ENCODE results near the gene MAEL. TPM values are rescaled to one million over a fixed set of nuclear protein-coding genes. Genes with fewer than 3 reads are reported as not detected.

MAEL gene
- total and polyA plus RNA-seq, 2 of the 13 experiments (the other 11 are each of a cell fraction or from before 2014, with no cell fraction given): not detected

DNA sequence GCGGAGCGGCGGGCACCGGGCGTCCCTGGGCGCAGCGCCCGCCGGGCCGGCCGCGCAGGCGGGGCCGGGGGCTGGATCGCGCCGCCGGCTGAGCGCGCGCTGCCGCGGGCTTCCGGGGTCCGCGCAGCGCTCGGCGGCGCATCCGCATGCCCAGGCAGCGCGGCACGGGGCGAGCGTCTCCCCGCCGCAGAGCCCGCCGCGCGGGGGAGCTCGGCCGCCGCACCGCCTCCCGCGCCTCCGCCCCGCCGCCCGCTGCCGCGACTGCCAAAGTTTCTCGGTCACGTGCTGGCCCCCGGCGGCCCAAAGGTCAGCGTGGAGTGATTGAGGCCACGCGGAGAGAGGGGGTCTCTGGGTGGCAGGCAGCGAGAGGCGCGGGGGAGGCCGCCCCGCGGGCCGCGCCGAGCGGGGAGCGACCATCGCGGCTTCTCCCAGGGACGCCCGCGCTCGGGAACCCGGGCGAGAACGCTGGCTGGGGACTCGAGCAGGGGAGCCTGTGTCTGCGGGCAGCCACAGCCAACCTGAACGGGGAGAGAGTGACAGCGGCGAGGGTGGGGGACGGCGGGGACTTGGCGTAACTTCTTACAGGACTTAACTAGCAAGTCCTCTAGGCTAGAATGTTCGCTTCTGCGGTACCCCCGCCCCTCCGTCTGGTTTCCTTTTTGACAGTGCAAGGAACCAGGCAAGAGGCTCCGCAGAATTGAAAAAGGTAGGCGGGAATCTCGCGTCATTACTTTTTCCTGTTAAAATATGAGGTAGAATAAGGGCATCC, 13.5 kb upstream of the MAEL start, which contains the start of gene ILDR2 (continued):
- TF ChIP-seq ZNF687 (CRISPR knock-in tag; IDR thresholded peaks at IDR 0.05) (peak; percentile 66), FOXC1 (CRISPR knock-in tag; IDR thresholded peaks at IDR 0.05; ENCODE audit: borderline replicate concordance) (0 out of 2 replicates have a peak, but pooled peaks have one; percentile 44), SKI (IDR thresholded peaks at IDR 0.05; ENCODE audit: partially characterized antibody) (peak; percentile 10), ZNF607 (CRISPR knock-in tag; IDR thresholded peaks at IDR 0.05; ENCODE audit: borderline replicate concordance) (no peak), SALL1 (CRISPR knock-in tag; IDR thresholded peaks at IDR 0.05) (peak; percentile 46; the same call in 1 of the 2 replicates), GABPB1 (CRISPR knock-in tag; IDR thresholded peaks at IDR 0.05) (peak; percentile 43; the same call in 1 of the 2 replicates), ZFP41 (CRISPR knock-in tag; IDR thresholded peaks at IDR 0.05; ENCODE audit: borderline replicate concordance) (no peak), TBX3 (IDR thresholded peaks at IDR 0.05; ENCODE audit: borderline replicate concordance) (no peak), NR2F1 (CRISPR knock-in tag; IDR thresholded peaks at IDR 0.05) (no peak), ZNF362 (CRISPR knock-in tag; IDR thresholded peaks at IDR 0.05; ENCODE audit: borderline replicate concordance) (no peak), NFKB2 (CRISPR knock-in tag; IDR thresholded peaks at IDR 0.05; ENCODE audit: borderline replicate concordance) (peak; percentile 64; the same call in 1 of the 2 replicates), MAFK (conservative IDR thresholded peaks at IDR 0.05 in 1 of 2, IDR thresholded peaks at IDR 0.05 in 1 of 2; ENCODE audit: low read length in 2 of 2) (no peak), SRSF9 (IDR thresholded peaks at IDR 0.05; ENCODE audit: borderline replicate concordance, insufficient read depth, low read depth, low read length, poor library complexity, severe bottlenecking) (no peak), ZNF33A (CRISPR knock-in tag; IDR thresholded peaks at IDR 0.05; ENCODE audit: borderline replicate concordance) (no peak), DNMT1 (CRISPR knock-in tag; IDR thresholded peaks at IDR 0.05) (no peak), NCOR1 (IDR thresholded peaks at IDR 0.05; ENCODE audit: borderline replicate concordance, low read length) (no peak), ZFP82 (CRISPR knock-in tag; IDR thresholded peaks at IDR 0.05; ENCODE audit: borderline replicate concordance) (no peak)
- TF ChIP-seq, protein P1, sequence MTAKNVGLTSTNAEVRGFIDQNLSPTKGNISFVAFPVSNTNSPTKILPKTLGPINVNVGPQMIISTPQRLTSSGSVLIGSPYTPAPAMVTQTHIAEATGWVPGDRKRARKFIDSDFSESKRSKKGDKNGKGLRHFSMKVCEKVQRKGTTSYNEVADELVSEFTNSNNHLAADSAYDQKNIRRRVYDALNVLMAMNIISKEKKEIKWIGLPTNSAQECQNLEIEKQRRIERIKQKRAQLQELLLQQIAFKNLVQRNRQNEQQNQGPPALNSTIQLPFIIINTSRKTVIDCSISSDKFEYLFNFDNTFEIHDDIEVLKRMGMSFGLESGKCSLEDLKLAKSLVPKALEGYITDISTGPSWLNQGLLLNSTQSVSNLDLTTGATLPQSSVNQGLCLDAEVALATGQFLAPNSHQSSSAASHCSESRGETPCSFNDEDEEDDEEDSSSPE (CRISPR knock-in tag; IDR thresholded peaks at IDR 0.05): peak; percentile 60
- TF ChIP-seq, protein P2, sequence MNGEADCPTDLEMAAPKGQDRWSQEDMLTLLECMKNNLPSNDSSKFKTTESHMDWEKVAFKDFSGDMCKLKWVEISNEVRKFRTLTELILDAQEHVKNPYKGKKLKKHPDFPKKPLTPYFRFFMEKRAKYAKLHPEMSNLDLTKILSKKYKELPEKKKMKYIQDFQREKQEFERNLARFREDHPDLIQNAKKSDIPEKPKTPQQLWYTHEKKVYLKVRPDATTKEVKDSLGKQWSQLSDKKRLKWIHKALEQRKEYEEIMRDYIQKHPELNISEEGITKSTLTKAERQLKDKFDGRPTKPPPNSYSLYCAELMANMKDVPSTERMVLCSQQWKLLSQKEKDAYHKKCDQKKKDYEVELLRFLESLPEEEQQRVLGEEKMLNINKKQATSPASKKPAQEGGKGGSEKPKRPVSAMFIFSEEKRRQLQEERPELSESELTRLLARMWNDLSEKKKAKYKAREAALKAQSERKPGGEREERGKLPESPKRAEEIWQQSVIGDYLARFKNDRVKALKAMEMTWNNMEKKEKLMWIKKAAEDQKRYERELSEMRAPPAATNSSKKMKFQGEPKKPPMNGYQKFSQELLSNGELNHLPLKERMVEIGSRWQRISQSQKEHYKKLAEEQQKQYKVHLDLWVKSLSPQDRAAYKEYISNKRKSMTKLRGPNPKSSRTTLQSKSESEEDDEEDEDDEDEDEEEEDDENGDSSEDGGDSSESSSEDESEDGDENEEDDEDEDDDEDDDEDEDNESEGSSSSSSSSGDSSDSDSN (CRISPR knock-in tag; IDR thresholded peaks at IDR 0.05): peak; percentile 80; the same call in 1 of the 2 replicates

Data from HepG2 (cell line).